ENCODE results near the gene SLC29A3. TPM values are rescaled to one million over a fixed set of nuclear protein-coding genes. Genes with fewer than 3 reads are reported as not detected.

The SLC29A3 gene
- total RNA-seq, 2 experiments from 2014 or later, result 2.5 to 3.0 TPM

DNA sequence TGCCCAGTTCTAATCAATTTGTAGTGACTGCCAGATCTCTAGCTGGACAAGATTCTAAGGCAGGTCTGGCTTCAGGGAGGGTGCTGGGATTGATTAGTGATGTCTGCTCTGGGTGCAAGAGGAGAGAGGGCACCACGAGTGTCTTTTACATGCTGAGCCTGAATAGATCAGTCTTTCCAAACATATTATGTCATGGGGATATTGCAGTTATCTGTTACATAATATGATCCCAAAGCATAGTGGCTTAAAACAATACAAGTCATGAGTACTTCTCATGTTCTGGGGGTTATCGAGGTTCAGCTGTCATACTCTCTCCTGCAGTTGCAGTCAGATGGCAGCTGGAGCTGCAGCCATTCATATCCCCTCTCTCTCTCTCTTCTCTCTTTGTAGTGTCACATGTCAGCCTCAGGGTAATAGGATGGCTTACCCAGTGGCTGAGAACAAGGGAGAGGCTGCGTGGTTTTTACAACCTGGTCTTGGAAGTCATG, 26.0 kb downstream of the SLC29A3 start:
- intact Hi-C loops (cut with micrococcal nuclease), result no loop called here
- no peak overlapping the region for H3K4me3 Mint-ChIP-seq
- H3K4me1 Mint-ChIP-seq (ENCODE audit: low read depth), result no peaks in the 10 kb centered on the region
- no peak overlapping the region for H3K27ac Mint-ChIP-seq
- H3K36me3 Mint-ChIP-seq, result no peaks in the 10 kb centered on the region
- no peak for DNase-seq
- ChIA-PET POLR2A (no interaction called here), CTCF (interaction anchor here (1.1 kb wide), 1 partner anchor 225 kb away, joined by 4 read pairs; no protein-coding TSS in a partner anchor)
- no peaks in the 10 kb centered on the region for H3K9me3 Mint-ChIP-seq
- H3K27me3 Mint-ChIP-seq, result no peaks in the 10 kb centered on the region

- no peaks in the 10 kb centered on the region for H3K9me3 Mint-ChIP-seq
- intact Hi-C loops (cut with micrococcal nuclease), result no loop called here
- H3K4me1 Mint-ChIP-seq (ENCODE audit: low read depth), result no peaks in the 10 kb centered on the region
- no peak for DNase-seq
- no peak overlapping the region for H3K4me3 Mint-ChIP-seq
- no peak overlapping the region for H3K27ac Mint-ChIP-seq
- CTCF ChIA-PET, result interaction anchor here (0.6 kb wide), 1 partner anchor 1313 kb away, joined by 3 read pairs; no protein-coding TSS in a partner anchor
- H3K27me3 Mint-ChIP-seq, result no peaks in the 10 kb centered on the region
- H3K36me3 Mint-ChIP-seq, result no peaks in the 10 kb centered on the region
- POLR2A ChIA-PET, result no interaction called here
Observed at GRCh38 chr10:71345694-71346093, 26.6 kb downstream of the SLC29A3 start.

DNA sequence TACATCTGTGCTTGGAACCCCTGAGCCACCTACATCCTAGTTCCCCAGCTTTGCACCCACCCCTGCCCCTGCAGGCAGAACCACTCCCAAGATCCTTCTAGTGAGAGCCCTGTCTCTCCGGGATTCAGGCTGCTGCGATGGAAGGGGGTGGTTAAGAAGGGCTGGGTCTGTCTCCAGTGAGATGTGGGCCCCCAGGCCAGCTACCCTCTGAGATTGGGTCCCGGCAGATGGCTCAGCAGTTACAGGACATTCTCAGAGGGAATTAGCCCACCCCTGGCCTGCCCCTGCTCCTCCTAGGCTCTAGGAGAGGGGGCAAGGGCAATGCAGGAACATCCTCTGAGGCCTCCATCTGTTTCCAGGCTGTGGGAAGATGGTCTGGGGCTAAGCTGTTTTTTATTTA, 27.7 kb downstream of the SLC29A3 start:
- no peak overlapping the region for H3K4me3 Mint-ChIP-seq
- no peaks in the 10 kb centered on the region for H3K9me3 Mint-ChIP-seq

GRCh38 chr10:71347587-71348395, 28.7 kb downstream of the SLC29A3 start:
- Mint-ChIP-seq H3K9me3 (no peaks in the 10 kb centered on the region), H3K27ac (no peak overlapping the region), H3K27me3 (no peaks in the 10 kb centered on the region), H3K36me3 (no peaks in the 10 kb centered on the region), H3K4me1 (ENCODE audit: low read depth) (no peaks in the 10 kb centered on the region), H3K4me3 (no peak overlapping the region)
- no peak for DNase-seq
- CTCF ChIA-PET, result interaction anchor here (1.2 to 1.4 kb wide), 2 partner anchors 18 to 223 kb away, joined by 3 read pairs; no protein-coding TSS in a partner anchor
- POLR2A ChIA-PET, result no interaction called here
- intact Hi-C loops (cut with micrococcal nuclease), result no loop called here

More for the DNA sequence above, 27.7 kb downstream of the SLC29A3 start:
- no peak for DNase-seq
- H3K27me3 Mint-ChIP-seq, result no peaks in the 10 kb centered on the region
- ChIA-PET POLR2A (no interaction called here), CTCF (interaction anchor here (1.2 kb wide), 1 partner anchor 224 kb away, joined by 3 read pairs; no protein-coding TSS in a partner anchor)
- no peaks in the 10 kb centered on the region for H3K4me1 Mint-ChIP-seq (ENCODE audit: low read depth)
- no peaks in the 10 kb centered on the region for H3K36me3 Mint-ChIP-seq
- H3K27ac Mint-ChIP-seq, result no peak overlapping the region
- intact Hi-C loops (cut with micrococcal nuclease), result no loop called here

GRCh38 chr10:71348850-71349249, 29.8 kb downstream of the SLC29A3 start:
- no peaks in the 10 kb centered on the region for H3K4me1 Mint-ChIP-seq (ENCODE audit: low read depth)
- intact Hi-C loops (cut with micrococcal nuclease), result no loop called here
- H3K9me3 Mint-ChIP-seq, result no peaks in the 10 kb centered on the region
- H3K4me3 Mint-ChIP-seq, result no peak overlapping the region
- no peaks in the 10 kb centered on the region for H3K27me3 Mint-ChIP-seq
- H3K36me3 Mint-ChIP-seq, result no peaks in the 10 kb centered on the region
- no peak for DNase-seq
- no peak overlapping the region for H3K27ac Mint-ChIP-seq
- CTCF ChIA-PET, result interaction anchor here (1.4 kb wide), 1 partner anchor 17 kb away, joined by 3 read pairs; no protein-coding TSS in a partner anchor
- POLR2A ChIA-PET, result no interaction called here

DNA sequence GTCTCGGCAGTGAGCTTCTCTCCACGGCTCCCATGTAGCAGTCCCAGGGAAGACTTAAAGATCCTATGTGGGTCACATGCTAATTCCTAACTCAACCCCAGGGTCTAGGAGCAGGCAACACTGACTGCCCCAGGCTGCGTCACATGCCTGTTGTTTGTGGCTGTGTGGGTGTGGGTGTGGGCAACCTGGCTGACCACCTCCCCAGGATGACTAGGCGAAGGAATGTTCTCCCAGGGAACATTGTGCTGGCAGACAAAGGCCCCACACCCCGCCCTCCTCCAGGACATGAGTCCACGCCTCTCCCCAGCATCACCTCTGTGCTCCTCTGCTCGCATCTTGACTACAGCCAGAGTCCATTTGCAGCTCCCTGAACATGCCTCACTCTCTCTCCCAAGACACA, 30.3 kb downstream of the SLC29A3 start:
- no peaks in the 10 kb centered on the region for H3K27me3 Mint-ChIP-seq
- no peaks in the 10 kb centered on the region for H3K36me3 Mint-ChIP-seq
- H3K9me3 Mint-ChIP-seq, result no peaks in the 10 kb centered on the region
- ChIA-PET POLR2A (no interaction called here), CTCF (no interaction called here)
- no peak for DNase-seq
- no peak overlapping the region for H3K27ac Mint-ChIP-seq
- no peak overlapping the region for H3K4me3 Mint-ChIP-seq
- intact Hi-C loops (cut with micrococcal nuclease), result no loop called here
- no peaks in the 10 kb centered on the region for H3K4me1 Mint-ChIP-seq (ENCODE audit: low read depth)

DNA sequence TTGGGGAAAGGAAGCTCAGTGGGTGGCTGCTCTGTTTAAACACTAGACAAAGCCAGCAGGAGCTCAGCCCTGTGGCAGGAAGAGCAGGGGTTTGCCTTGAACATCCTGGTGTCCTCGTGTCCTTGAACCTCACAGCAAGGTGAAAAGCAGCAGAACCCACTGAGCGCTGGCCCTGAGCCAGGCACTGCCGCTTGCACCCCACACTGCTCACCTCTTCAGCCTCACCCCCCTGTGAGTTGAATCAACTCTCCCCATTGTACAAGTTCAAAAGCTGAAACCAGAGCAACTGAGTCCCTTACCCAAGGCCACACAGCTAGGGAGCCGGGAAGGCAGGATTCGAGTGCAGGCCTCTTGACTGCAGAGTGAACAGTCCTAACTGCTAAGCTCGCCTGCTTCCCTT, 32.0 kb downstream of the SLC29A3 start:
- no peaks in the 10 kb centered on the region for H3K4me1 Mint-ChIP-seq (ENCODE audit: low read depth)
- no peaks in the 10 kb centered on the region for H3K36me3 Mint-ChIP-seq
- H3K9me3 Mint-ChIP-seq, result no peaks in the 10 kb centered on the region
- intact Hi-C loops (cut with micrococcal nuclease), result no loop called here
- no peaks in the 10 kb centered on the region for H3K27me3 Mint-ChIP-seq
- CTCF ChIA-PET, result interaction anchor here (0.6 kb wide), 1 partner anchor 302 kb away, joined by 3 read pairs; no protein-coding TSS in a partner anchor
- no peak overlapping the region for H3K4me3 Mint-ChIP-seq
- no peak overlapping the region for H3K27ac Mint-ChIP-seq
- DNase-seq, result no peak
- POLR2A ChIA-PET, result no interaction called here

GRCh38 chr10:71351628-71352319, 32.7 kb downstream of the SLC29A3 start:
- H3K27ac Mint-ChIP-seq, result no peak overlapping the region
- POLR2A ChIA-PET, result no interaction called here
- intact Hi-C loops (cut with micrococcal nuclease), result no loop called here

DNA sequence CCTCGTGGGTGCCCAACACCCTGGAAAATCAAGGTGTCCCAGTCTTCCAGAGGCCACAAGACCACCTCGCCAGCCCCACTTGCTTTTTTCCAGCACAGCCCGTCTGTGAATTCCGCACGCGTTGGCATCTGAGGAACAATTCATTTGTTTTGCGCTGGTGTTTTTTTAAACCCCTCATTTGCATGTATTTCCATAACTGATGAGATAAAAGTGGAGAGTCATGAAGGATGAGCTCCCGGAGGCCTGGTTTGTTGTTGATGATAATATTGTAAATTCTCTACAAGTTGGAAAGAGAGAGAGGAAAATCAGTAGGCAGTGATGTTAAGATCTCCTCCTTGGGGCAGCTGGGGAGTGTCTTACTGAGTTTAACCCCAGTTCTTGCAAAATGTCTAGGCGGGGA, 34.6 kb downstream of the SLC29A3 start:
- Mint-ChIP-seq H3K4me1 (ENCODE audit: low read depth) (no peaks in the 10 kb centered on the region), H3K27ac (no peak overlapping the region), H3K9me3 (no peaks in the 10 kb centered on the region), H3K36me3 (peaks cover 5% of the 10 kb centered on the region), H3K27me3 (no peaks in the 10 kb centered on the region), H3K4me3 (no peak overlapping the region)
- ChIA-PET POLR2A (no interaction called here), CTCF (no interaction called here)
- intact Hi-C loops (cut with micrococcal nuclease), result no loop called here
- DNase-seq, result no peak

More at GRCh38 chr10:71351628-71352319, 32.7 kb downstream of the SLC29A3 start:
- no peaks in the 10 kb centered on the region for H3K9me3 Mint-ChIP-seq
- no peak overlapping the region for H3K4me3 Mint-ChIP-seq
- H3K4me1 Mint-ChIP-seq (ENCODE audit: low read depth), result no peaks in the 10 kb centered on the region
- CTCF ChIA-PET, result interaction anchor here (0.9 kb wide), 1 partner anchor 26 kb away, joined by 3 read pairs; no protein-coding TSS in a partner anchor
- DNase-seq, result no peak
- H3K27me3 Mint-ChIP-seq, result no peaks in the 10 kb centered on the region
- H3K36me3 Mint-ChIP-seq, result no peaks in the 10 kb centered on the region

GRCh38 chr10:71354776-71355175, 35.7 kb downstream of the SLC29A3 start:
- Mint-ChIP-seq H3K27ac (no peak overlapping the region), H3K36me3 (peaks cover 12% of the 10 kb centered on the region), H3K9me3 (no peaks in the 10 kb centered on the region), H3K4me1 (ENCODE audit: low read depth) (no peaks in the 10 kb centered on the region), H3K4me3 (no peak overlapping the region), H3K27me3 (no peaks in the 10 kb centered on the region)
- ChIA-PET POLR2A (no interaction called here), CTCF (no interaction called here)
- no peak for DNase-seq
- intact Hi-C loops (cut with micrococcal nuclease), result no loop called here

GRCh38 chr10:71355886-71356285, 36.8 kb downstream of the SLC29A3 start:
- ChIA-PET POLR2A (no interaction called here), CTCF (no interaction called here)
- Mint-ChIP-seq H3K36me3 (peaks cover 12% of the 10 kb centered on the region), H3K27me3 (no peaks in the 10 kb centered on the region), H3K4me3 (no peak overlapping the region), H3K27ac (no peak overlapping the region), H3K9me3 (no peaks in the 10 kb centered on the region), H3K4me1 (ENCODE audit: low read depth) (no peaks in the 10 kb centered on the region)
- intact Hi-C loops (cut with micrococcal nuclease), result no loop called here
- no peak for DNase-seq

DNA sequence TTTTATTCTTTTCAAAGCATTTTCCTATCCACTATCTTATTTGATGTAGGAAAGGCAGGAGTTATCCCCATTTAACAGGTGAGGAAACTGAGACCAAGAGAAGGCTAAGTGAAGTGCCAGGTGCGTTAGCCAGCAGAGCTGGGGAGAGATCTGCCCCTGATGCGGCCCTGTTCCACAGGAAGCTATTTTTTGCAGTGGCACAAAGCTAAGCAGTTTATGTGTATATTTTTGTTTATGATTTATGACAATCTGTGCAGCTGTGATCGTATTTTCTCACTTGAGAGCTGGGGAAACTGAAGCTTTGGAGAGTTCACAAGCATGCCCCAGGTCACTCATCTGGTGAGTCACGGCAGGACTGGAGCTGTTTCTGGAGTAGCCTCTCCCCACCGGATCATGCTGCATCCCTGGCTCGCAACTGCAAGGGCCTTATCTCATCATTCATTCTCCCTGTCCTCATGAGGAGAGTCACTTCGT, 38.8 kb downstream of the SLC29A3 start:
- intact Hi-C loops (cut with micrococcal nuclease), result no loop called here
- no peaks in the 10 kb centered on the region for H3K27me3 Mint-ChIP-seq
- H3K9me3 Mint-ChIP-seq, result no peaks in the 10 kb centered on the region
- CTCF ChIA-PET, result no interaction called here
- H3K4me3 Mint-ChIP-seq, result no peak overlapping the region
- POLR2A ChIA-PET, result no interaction called here
- no peaks in the 10 kb centered on the region for H3K4me1 Mint-ChIP-seq (ENCODE audit: low read depth)
- DNase-seq, result no peak
- H3K36me3 Mint-ChIP-seq, result peaks cover 21% of the 10 kb centered on the region
- H3K27ac Mint-ChIP-seq, result no peak overlapping the region

Data from activated CD4-positive, alpha-beta memory T cell treated with anti-CD3 and anti-CD28 coated beads for 36 hours (primary cell).